ENCODE data around the gene CRYBA1.

GRCh38 chr17:29215717-29216116 lies 30.9 kb upstream of the CRYBA1 start:
- TF ChIP-seq CTCF (IDR thresholded peaks at IDR 0.05; ENCODE audit: low read depth, low read length): no peak
- TF ChIP-seq EZH2phosphoT487 (IDR thresholded peaks at IDR 0.05; ENCODE audit: low read depth): no peak

Data from OCI-LY3 (cell line).